Natural killer cell (primary cell): ENCODE data around the gene MET. TPM values are rescaled to one million over a fixed set of nuclear protein-coding genes. Genes with fewer than 3 reads are reported as not detected.

Experiments
- ATAC-seq, 3 donors: fragments of 150-1000 bp in 2 of 3; fragments of 200-7000 bp in 1 of 3; cut with Tn5 transposase; 1 replicate in 1 of 3; 2 replicates in 2 of 3; pipeline ENCODE4 v1.10.0; 2021; ENCODE audit warnings: mild to moderate bottlenecking in 2 of 3, moderate library complexity in 2 of 3
- DNase-seq, 2 donors: peaks; one replicate each; pipeline versions ENCODE4 v3.0.0 to v3.0.0-alpha.2; 2013 to 2021; ENCODE audit warnings: mixed read lengths in 1 of 2
- H3K27ac ChIP-seq: one replicate; pipeline ENCODE4 v1.5.1; 2013; ENCODE audit warnings: mild to moderate bottlenecking, low read length
- H3K27me3 ChIP-seq: one replicate; pipeline ENCODE4 v1.6.1; 2013; ENCODE audit warnings: low read length; ENCODE audit not compliant: control insufficient read depth, insufficient read depth
- H3K36me3 ChIP-seq: one replicate; pipeline ENCODE4 v1.6.1; 2013; ENCODE audit warnings: low read length; ENCODE audit not compliant: control insufficient read depth, insufficient read depth
- H3K4me1 ChIP-seq: one replicate; pipeline ENCODE4 v1.6.1; 2013; ENCODE audit warnings: low read length; ENCODE audit not compliant: control insufficient read depth, insufficient read depth
- H3K4me3 ChIP-seq: one replicate; pipeline ENCODE4 v1.5.1; 2013; ENCODE audit warnings: low read length
- H3K9me3 ChIP-seq: one replicate; pipeline ENCODE4 v1.6.1; 2013; ENCODE audit warnings: low read length; ENCODE audit not compliant: control insufficient read depth, insufficient read depth
- H3K27ac Mint-ChIP-seq, 2 donors: one replicate each; pipeline ENCODE4 v1.8.0; 2022; ENCODE audit warnings: mild to moderate bottlenecking in 2 of 2, mixed read lengths in 2 of 2, moderate library complexity in 1 of 2
- H3K27me3 Mint-ChIP-seq, 2 donors: one replicate each; pipeline ENCODE4 v1.8.0; 2022; ENCODE audit warnings: low read depth in 2 of 2, mixed read lengths in 2 of 2
- H3K36me3 Mint-ChIP-seq: one replicate; pipeline ENCODE4 v1.8.0; 2022; ENCODE audit warnings: mixed read lengths
- H3K4me1 Mint-ChIP-seq, 2 donors: one replicate each; pipeline ENCODE4 v1.8.0; 2022; ENCODE audit warnings: mixed read lengths in 2 of 2
- H3K4me3 Mint-ChIP-seq: one replicate; pipeline ENCODE4 v1.8.0; 2022; ENCODE audit warnings: mild to moderate bottlenecking, moderate library complexity, mixed read lengths
- H3K9me3 Mint-ChIP-seq, 2 donors: one replicate each; pipeline ENCODE4 v1.8.0; 2022; ENCODE audit warnings: mixed read lengths in 2 of 2
- CTCF ChIP-seq: fragments of 200-600 bp; IDR thresholded peaks from one replicate; pipeline ENCODE4 v1.8.0; 2022; ENCODE audit warnings: antibody characterized with exemption
- WGBS: methylation state at CpG from one replicate; pipeline ENCODE4 v1.1.7; 2013; ENCODE audit warnings: missing lambda C conversion rate; ENCODE audit not compliant: insufficient coverage; 5-methylcytosine and 5-hydroxymethylcytosine counted together
- intact Hi-C: fragments of 100-400 bp; cut with micrococcal nuclease; formaldehyde crosslinking; loops from one replicate; pipeline ENCODE4 v1.14.2; 2022
- total RNA-seq, 4 donors: library from RNA; stranded (reverse); fragments of 120-200 nt in 1 of 4; gene quantifications; one replicate each; pipeline versions ENCODE4 v1.2.3 to v1.2.4, GENCODE V29; 2013 to 2022

MET gene
- total RNA-seq, 3 donors from 2014 or later (not counting 1 experiment from before 2014, with no cell fraction given): 0.16 TPM; not detected in 2

- Histone ChIP-seq H3K4me1 (peaks cover 4% of the 10 kb centered on the region), H3K27me3 (peaks cover 12% of the 10 kb centered on the region), H3K4me3 (no peak overlapping the region), H3K36me3 (no peaks in the 10 kb centered on the region), H3K27ac (no peak overlapping the region), H3K9me3 (no peaks in the 10 kb centered on the region)
- Mint-ChIP-seq H3K4me3 (no peak overlapping the region), H3K27ac (no peak overlapping the region), H3K4me1 (peaks cover 0 to 5% of the 10 kb centered on the region in 2 donors), H3K36me3 (no peaks in the 10 kb centered on the region), H3K9me3 (no peaks in the 10 kb centered on the region), H3K27me3 (peaks cover 9 to 44% of the 10 kb centered on the region in 2 donors)
- no peak for TF ChIP-seq CTCF
- ATAC-seq: no peak
- 13% methylated on average over 1 of the region's 1 CpG for WGBS
- intact Hi-C loops: no loop called here
- no peak for DNase-seq
These were observed 2.2 kb upstream of the MET start for GRCh38 chr7:116669769-116670168.

DNA sequence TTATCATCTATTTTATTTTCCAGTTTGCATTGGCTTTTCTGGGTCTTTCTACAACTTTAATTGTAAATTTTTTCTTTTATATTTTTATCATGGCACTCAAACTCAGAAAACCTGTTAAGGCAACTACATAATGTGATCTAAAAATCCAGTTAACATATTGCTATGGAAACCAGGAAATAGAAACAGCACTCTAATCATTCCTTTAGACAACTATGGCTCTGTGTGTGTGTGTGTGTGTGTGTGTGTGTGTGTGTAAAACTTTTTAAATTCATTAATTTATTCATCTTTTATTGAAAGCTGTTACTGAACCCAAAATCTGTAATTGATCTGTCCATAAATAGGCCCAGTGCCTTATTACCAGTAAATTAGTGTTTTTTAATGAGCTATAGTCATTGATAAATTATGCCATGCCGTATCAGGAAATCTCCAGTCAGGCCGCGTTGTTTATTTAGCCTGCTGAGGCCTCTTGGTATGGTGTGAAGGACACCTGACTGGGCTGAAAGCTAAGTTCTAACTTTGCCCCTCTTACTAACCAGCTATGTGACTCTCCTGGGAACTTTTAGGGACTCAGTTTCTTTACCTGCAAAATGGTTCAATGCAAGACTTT lies 1.5 kb upstream of the MET start:
- ATAC-seq: no peak
- no peaks in the 10 kb centered on the region for H3K9me3 Mint-ChIP-seq
- WGBS: 90% methylated on average over 3 of the region's 3 CpGs
- peaks cover 8 to 47% of the 10 kb centered on the region in 2 donors for H3K27me3 Mint-ChIP-seq
- no peak overlapping the region for H3K27ac Mint-ChIP-seq
- Histone ChIP-seq H3K36me3 (no peaks in the 10 kb centered on the region), H3K9me3 (no peaks in the 10 kb centered on the region), H3K4me1 (peaks cover 4% of the 10 kb centered on the region), H3K27ac (no peak overlapping the region), H3K27me3 (peaks cover 12% of the 10 kb centered on the region), H3K4me3 (no peak overlapping the region)
- H3K4me1 Mint-ChIP-seq: peaks cover 0 to 5% of the 10 kb centered on the region in 2 donors
- TF ChIP-seq CTCF: no peak
- DNase-seq: no peak
- H3K36me3 Mint-ChIP-seq: no peaks in the 10 kb centered on the region
- H3K4me3 Mint-ChIP-seq: no peak overlapping the region
- intact Hi-C loops: no loop called here

DNA sequence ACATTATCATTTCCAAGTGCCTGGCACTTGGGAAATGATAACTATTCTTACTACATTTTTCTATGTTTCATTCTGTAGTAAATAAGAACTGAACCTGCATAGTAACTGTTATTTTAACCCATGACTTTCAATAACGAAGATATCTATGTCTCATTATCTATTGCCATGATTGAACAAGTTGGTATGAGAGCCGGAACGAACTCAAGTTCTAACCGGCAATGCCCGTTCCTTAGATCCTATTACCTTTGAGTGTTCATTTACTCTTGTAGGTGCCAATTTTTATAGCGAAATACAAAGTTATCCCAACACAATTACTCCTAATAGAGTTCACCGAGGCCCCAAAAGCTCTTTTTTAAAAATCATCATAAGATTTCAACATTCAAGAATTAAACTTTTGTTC lies 885 bp upstream of the MET start:
- H3K4me3 Mint-ChIP-seq: peak overlapping the region; percentile 58
- peaks cover 12% of the 10 kb centered on the region for H3K27me3 ChIP-seq
- intact Hi-C loops: no loop called here

More for the DNA sequence above, 885 bp upstream of the MET start:
- H3K4me1 Mint-ChIP-seq: peaks cover 0 to 5% of the 10 kb centered on the region in 2 donors
- H3K27ac Mint-ChIP-seq: no peak overlapping the region
- WGBS: 86% methylated on average over 7 of the region's 7 CpGs
- H3K27ac ChIP-seq: no peak overlapping the region
- DNase-seq (no peak), ATAC-seq (no peak)
- no peaks in the 10 kb centered on the region for H3K9me3 ChIP-seq
- peaks cover 8 to 47% of the 10 kb centered on the region in 2 donors for H3K27me3 Mint-ChIP-seq
- no peak for TF ChIP-seq CTCF
- no peaks in the 10 kb centered on the region for H3K9me3 Mint-ChIP-seq
- no peaks in the 10 kb centered on the region for H3K36me3 ChIP-seq
- H3K36me3 Mint-ChIP-seq: no peaks in the 10 kb centered on the region
- H3K4me3 ChIP-seq: no peak overlapping the region
- peaks cover 4% of the 10 kb centered on the region for H3K4me1 ChIP-seq
